Effector CD4-positive, alpha-beta T cell (primary cell): ENCODE data around the gene PRDM16.

Source experiments
- DNase-seq: peaks from one replicate; pipeline ENCODE4 v3.0.0-alpha.2; 2020

The PRDM16 gene

DNA sequence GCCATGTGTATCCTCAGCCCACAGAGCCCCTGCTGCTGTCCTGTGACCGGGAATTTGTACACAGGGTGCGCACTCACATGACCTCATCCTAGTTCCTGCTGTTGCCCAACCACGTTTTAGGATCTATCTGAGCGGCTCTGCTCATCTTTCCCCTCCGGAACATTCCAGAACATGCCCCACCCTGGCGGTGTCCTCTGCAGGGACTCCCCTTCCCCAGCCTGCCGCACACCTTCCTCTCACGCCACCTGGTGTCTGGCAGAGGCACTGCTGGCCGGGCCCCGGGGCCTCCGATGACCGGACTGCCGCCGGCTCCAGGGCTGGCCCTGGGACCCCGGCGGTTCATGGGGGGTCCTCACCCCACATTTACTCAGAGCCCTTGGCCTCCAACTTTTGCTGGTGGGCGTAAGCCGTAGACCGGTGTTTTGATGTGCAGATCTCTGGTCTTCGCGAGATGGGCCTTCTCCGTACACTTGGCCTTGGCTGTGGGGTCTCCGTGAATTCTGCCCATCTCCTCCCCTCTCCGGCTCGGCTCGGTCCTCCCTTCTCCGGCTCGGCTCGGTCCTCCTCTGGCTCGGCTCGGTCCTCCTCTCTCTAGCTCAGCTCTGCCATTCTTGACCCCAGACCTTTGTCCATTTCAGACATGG lies 414.9 kb downstream of the PRDM16 start:
- DNase-seq = peak; percentile 17

DNA sequence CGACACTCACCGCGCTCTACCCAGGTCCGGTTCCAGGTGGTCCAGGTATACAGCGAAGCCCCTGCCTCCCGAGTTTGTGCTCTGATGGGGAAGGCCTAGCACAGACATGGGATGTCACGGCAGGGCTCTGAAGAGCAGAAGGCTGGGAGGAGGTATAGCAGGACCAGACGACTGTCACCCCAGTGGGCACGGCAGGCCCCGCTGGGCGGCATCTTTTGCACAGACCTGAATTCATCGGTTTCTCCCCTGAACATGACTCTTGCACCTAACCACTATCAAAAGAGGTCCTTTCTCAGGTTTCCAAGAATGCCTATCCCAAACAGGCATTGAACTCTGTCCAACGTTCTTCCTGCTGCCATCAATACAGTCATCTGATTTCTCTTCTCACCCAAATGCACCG lies 416.0 kb downstream of the PRDM16 start:
- no peak for DNase-seq
